Central memory CD4-positive, alpha-beta T cell (primary cell): ENCODE results near the gene EVC2.

ENCODE experiments used
- DNase-seq: peaks from one replicate; pipeline ENCODE4 v3.0.0; 2022

Gene EVC2

DNA sequence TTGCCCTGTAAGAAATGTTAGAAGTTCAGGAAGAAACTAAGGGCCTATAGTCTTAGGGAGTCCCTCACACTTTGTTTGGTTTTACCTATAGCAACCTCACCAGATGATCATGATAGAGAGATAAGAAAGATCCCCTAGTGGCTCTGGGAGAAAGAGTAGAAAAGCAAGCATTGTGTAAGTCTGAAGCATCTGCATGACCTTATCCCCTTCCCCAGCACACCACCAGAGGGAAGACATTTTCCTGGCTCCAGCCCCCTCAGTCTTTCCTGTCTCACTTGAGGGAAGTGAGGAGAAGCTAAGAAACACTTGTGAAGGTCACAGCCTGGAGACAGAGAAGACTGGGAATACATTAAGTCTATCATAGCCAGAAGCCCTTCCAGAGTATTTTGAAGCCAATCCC is 154.0 kb downstream of the EVC2 start:
- no peak for DNase-seq

DNA sequence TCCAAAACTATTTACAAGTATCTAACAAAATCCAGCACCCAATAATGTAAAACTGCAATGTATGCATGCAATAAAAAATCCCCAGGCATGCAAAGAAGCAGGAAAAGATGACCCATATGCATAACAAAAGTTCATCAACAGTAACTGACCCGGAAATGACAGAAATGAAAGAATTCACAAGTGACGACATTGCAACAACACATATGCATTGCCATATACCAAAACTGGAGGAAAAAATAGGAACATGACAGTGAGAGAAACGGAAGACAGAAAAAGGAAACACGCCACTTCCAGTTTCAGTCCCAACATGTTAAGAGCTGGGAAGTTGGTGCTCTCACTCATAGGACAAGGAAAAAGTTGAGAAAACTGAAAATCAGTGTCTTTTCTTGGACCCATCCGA is 154.6 kb downstream of the EVC2 start:
- DNase-seq, result no peak

DNA sequence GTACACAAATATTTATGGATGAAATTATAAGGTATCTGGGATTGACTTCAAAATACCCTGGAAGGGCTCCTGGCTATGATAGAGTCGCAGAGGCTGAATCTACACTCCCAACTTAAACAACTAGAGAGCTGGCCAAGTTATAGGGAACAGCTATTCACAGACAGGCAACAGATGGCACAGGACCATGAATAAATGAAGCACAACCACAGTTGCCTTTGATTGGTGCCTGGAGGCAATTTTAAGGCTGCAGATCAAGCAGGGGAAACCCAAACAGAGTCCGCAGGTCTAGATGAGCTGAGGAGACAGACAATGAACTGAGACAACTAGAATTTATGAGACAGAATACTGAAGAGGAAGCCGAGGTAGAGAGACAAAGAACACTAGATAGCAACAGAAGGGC is 155.9 kb downstream of the EVC2 start:
- DNase-seq, result no peak

DNA sequence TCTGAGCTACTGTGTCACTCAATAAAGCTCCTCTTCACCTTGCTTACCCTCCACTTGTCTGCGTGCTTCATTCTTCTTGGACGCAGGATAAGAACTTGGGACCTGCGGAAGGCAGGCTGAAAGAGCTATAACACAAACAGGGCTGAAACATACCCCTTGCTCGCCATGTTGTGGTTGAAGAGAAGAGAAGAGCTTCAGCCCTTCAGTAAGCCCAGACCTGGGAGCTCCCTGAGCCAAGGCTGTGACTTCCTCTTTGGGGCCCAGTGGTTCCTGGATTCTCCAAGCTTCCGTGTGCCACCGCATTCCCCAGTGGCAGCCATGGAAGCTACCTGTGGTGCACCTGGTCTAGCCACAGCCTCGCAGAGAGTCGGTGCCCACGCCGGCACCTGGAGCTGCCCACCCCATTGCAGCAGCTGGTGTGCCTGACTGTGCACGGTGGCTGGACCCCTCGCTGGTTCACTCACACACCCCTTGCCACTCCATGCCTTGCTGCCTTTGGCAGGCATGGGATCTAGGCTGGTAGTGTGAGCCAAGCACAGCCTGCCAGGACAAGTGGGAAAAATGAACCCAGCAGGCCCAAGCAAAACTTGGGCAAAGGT is 160.6 kb downstream of the EVC2 start:
- DNase-seq, result no peak

DNA sequence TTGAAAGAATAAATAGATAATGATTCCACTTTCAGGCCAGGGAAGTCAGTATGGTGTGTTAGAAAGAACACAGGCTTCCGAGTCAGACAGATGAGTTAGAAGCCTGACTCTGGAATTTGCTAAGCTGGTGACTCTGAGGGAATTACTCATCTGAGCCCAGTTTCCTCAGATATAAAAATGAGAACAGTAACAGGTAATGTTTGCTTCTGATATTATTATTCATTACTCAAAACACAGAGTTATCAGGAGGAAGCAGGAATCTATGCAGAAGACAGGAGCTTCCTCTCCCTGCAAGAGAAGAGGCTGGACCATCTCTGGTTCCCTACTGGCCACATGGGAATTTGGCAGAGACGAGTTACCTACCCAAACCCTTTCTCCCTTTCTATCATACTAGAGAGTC is 163.1 kb downstream of the EVC2 start:
- DNase-seq, result no peak

DNA sequence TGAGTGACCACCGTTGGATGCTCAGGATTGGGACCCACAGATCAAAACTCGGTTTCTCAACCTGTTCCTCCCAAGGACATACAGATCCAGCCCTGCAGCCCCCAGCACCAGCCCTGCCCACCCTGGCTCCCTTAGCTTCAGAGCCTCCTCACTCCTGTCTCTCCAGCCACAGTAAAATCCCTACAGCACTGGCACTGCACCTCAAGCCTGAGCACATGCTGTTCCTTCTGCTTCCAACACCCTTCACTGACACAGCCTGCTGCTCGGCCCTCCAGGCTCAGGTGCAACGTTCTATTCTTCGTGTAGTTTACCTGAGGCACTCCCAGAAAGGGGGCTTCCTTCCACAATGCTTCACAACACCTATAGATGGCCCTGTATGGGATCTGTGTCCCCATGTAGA is 163.6 kb downstream of the EVC2 start:
- DNase-seq, result no peak

DNA sequence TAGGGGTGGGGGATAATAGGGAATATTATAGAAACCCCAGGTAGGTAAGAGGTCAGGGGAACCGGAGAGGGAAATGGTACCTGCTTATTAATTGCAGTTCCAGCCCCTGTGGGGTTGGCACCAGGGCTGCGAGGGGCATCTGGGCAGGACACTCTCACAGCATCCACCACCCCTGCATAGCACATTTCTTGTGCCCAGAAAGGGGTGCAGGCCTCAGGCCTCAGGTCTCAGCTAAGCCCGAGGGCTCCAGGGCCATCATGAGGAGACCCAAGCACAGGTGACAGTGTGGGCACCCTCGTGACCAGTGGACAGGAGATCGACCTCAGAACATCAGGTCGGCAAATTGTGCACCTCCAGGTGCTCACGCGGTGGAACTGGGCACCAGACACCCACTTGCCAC is 164.7 kb downstream of the EVC2 start:
- no peak for DNase-seq

DNA sequence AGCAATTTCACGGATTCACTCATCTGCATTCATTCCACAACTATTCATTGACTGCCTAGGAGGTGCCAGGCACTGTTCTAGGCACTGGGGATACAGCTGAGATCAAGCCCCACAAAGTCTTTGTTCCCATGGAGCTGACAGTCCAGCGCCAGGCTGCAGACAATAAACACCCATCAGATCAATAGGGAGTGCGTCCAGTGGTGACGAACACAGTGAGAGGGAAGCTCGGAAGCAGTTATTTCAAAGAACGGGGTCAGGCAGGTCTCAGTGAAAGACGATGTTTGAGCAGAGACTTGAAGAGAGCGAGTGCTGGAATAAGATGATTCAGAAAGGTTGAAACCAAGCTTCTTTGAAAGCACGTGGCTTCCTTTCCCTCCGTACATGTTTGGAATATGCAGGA is 167.2 kb downstream of the EVC2 start:
- no peak for DNase-seq

DNA sequence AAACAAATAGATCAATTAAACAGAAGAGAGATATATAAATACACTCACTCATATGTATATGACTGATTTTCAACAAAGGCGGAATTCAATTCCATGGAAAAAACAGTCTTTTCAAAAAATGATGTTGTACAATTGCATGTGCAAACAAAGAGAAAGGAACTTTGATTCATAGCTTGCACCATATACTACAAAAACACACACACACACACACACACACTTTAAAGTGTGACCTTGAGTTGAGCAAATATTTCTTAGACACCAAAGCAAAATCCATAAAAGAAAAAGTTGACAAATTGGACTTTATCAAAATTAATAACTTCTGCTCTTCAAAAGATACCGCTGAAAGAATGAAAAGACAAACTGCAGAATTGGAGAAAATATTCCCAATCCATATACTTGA is 168.8 kb downstream of the EVC2 start:
- no peak for DNase-seq

DNA sequence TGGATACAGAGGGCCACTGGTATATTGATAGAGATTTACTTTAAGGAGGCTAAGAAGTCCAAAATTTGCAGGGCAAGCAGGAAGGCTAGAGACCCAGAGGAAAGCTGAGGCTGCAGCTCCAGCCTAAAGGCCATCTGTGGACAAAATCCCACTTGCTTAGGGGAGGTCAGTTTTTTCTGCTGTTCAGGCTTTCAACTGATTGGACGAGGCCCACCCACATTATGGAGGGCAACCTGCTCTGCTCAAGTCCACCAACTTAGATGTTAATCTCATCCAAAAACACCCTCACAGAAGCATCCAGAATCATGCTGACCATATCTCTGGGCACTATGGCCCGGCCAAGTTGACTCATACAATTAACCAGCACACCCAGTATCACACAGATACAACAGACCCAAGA is 176.3 kb downstream of the EVC2 start:
- DNase-seq, result no peak

DNA sequence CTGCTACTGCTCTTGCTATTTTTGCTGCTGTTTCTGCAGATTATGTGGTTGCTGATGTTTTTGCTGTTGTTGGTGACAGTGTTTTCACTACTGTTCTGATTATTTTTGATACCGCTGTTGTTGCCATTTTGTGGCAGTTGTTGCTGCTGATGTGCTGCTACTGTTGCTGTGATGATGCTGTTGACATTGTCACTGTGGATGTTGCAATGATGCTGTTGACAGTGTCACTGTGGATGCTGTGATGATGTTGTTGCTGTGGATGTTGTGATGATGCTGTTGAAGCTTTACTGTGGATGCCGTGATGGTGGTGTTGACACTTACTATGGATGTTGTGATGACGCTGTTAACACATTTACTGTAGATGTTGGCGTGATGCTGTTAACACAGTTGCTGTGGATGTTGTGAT is 180.3 kb downstream of the EVC2 start:
- DNase-seq, result no peak

DNA sequence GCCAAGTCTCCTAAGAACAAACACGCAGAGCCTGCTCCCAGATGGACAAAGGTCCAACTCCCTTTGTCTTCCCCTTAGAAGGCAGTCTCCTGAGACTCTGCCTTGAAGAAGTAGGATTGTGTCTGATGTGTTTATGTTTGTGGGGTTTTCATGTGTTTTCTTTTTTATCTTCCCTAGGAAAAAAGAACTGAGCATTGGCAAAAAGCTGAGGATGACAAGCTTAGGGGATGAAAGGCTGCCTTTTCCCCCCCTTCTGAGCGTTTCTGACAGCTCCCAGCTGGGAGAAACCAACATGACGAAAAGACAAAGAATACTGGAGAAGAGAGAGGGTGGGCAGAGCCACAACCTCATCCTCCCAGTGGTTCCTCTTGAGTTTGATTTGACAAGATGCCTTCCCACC is 181.1 kb downstream of the EVC2 start:
- DNase-seq, result no peak

DNA sequence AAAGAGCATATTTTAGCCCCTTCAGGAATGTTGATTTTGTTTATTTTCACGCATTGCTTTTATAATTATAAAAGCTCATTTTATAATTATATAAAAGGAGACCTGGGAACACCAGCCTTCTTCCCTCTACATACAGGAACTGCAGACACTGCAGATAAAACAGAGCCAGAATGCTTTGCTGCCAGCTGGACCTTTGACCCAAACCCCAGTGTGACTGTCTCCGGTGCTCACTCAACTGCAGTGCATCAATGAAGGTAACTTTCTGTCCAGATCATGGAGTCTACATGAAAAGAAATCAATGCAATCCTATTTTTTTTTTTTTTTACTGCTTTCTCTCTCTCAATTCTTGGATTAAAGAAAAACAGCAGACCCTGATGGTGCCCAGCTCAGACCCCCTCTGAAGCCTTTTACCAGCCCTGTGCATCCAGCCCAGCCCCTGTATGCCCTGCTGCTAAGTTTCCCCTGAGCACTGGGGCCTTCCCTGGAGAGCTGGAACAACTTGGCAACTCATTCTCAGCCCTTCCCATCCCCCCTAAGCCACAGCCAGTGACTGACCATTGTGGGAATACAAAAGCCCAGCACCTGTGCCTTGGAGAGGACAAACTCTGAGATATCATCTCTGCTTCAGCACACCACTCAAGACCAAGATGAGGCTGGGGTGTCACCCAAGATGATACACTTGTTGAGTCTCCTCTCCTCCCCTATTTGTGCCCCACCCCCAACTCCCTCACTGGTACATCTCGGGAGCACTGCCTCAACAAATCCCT is 182.1 kb downstream of the EVC2 start:
- DNase-seq, result no peak

DNA sequence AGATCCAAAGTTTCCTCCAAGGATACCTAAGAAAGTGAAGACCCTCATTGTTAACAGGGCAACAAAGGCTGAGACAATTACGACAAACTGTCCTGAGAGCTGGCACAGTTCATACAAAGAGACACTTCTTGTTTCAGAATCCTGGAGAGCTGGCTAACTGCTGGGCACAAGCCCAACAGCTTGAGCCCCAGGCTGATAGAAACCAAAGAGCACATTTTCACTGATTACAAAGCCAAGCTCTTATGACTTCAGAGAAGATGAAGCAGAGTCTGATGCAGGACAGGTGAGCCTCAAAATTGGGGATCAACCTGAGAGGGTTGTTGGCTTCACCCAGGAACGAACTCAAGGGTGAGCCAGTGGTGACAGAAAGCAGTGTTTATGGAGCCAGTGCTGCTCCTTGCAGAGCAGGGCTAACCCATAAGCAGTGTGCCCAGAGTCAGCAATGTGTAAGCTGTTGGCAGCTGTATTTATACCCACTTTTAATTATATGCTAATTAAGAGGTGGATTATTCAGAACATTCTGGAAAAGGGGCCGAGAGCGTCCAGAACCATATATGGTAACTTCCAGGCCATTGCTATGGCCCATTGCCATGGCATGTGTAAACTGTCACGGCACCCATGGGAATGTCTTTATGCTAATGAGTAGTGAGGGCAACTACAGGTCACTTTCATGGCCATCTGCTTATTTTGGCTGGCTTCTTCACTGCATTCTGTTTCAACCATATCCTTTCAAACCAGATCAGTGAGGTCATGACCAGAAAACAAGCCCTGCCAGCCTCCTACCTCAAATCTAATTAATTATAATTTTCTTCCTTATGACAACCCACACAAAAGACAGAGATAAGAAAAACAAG is 183.7 kb downstream of the EVC2 start:
- DNase-seq, result no peak

DNA sequence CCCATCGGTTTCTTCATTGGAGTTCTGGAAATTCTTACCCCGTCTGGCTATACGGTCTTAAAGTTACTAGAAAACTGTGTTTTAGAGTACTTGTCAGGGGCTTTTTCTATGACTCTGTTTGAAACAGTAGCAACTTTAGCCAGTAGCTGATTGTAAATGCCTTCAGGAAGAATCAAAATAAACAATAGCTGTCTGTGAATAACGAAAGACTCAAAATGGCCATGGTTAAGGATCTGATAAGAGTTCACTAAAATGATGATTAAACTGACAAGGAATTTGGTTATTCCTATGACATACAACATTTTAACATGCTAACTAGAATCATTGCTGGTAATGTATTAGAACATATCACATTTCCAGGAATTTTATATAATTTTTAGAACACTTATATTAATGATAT is 191.0 kb downstream of the EVC2 start:
- no peak for DNase-seq

DNA sequence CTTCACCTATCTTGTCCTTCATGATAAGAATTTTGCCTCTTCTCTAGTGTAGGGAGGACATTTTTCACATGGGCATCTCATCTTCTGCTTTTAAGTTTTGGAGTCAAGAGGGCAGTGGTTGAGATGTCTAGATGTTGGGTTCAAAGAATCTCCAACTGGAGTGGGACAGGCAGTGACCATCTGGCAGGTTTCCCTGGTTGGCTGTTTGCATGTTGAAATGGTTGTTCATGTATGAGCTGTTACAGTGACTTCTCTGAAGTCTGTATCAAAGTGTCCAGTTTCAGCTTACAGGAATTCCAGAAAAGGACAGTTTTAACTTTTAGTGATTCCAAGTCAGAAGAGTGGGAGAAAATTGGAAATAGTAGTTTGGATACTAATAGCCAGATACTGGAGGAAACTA is 192.7 kb downstream of the EVC2 start:
- no peak for DNase-seq
